Ecto neural progenitor cell (in vitro differentiated cells): Measurements from ENCODE around the gene SYTL5.

ENCODE experiments used
- DNase-seq: peaks from one replicate; pipeline ENCODE4 v3.0.0-alpha.2; 2018; ENCODE audit warnings: low spot score

Gene SYTL5

GRCh38 chrX:38028300-38028699 is 21.9 kb downstream of the SYTL5 start:
- DNase-seq: no peak

GRCh38 chrX:38036466-38036865 is 30.1 kb downstream of the SYTL5 start:
- DNase-seq: no peak

- DNase-seq: no peak
Measured at GRCh38 chrX:38038501-38038900, 32.1 kb downstream of the SYTL5 start.

GRCh38 chrX:38041237-38041636 is 34.9 kb downstream of the SYTL5 start:
- DNase-seq: no peak

- DNase-seq: no peak
Measured at GRCh38 chrX:38044701-38045100, 38.3 kb downstream of the SYTL5 start.

- DNase-seq: no peak
Measured at GRCh38 chrX:38045538-38046096, 39.3 kb downstream of the SYTL5 start.

- no peak for DNase-seq
Measured at GRCh38 chrX:38048886-38049285, 42.5 kb downstream of the SYTL5 start.

- DNase-seq: no peak
Measured at GRCh38 chrX:38050806-38051205, 44.5 kb downstream of the SYTL5 start.

- DNase-seq: no peak
Measured at GRCh38 chrX:38052096-38052495, 45.7 kb downstream of the SYTL5 start.

GRCh38 chrX:38055170-38055847 is 49.0 kb downstream of the SYTL5 start:
- no peak for DNase-seq

- DNase-seq: no peak
Measured at GRCh38 chrX:38060331-38060878, 54.1 kb downstream of the SYTL5 start.

GRCh38 chrX:38061335-38061734 is 55.0 kb downstream of the SYTL5 start:
- no peak for DNase-seq

- DNase-seq: no peak
Measured at GRCh38 chrX:38066934-38067333, 60.6 kb downstream of the SYTL5 start.

- no peak for DNase-seq
Measured at GRCh38 chrX:38069273-38069672, 62.9 kb downstream of the SYTL5 start.

- no peak for DNase-seq
Measured at GRCh38 chrX:38069991-38070390, 63.6 kb downstream of the SYTL5 start.

GRCh38 chrX:38079463-38079862 is 73.1 kb downstream of the SYTL5 start:
- no peak for DNase-seq

- no peak for DNase-seq
Measured at GRCh38 chrX:38080808-38081207, 74.5 kb downstream of the SYTL5 start.

GRCh38 chrX:38081909-38082308 is 75.6 kb downstream of the SYTL5 start:
- DNase-seq: no peak

GRCh38 chrX:38082309-38082708 is 76.0 kb downstream of the SYTL5 start:
- DNase-seq: no peak

GRCh38 chrX:38085813-38086212 is 79.5 kb downstream of the SYTL5 start:
- no peak for DNase-seq

GRCh38 chrX:38086451-38087215 is 80.3 kb downstream of the SYTL5 start:
- no peak for DNase-seq

GRCh38 chrX:38087594-38087993 is 81.2 kb downstream of the SYTL5 start:
- no peak for DNase-seq
